HEK293 (cell line): ENCODE data around the gene RPRD2.

ENCODE experiments used
- CTCF ChIA-PET: fragments of 350-600 bp; formaldehyde crosslinking; extraction: SDS; loops from one replicate; lab custom pipeline; 2021; ENCODE audit warnings: antibody characterized with exemption; lab: Yijun Ruan, JAX
- POLR2A ChIA-PET: fragments of 300-600 bp; formaldehyde crosslinking; extraction: SDS; loops from one replicate; lab custom pipeline; 2020; ENCODE audit warnings: antibody characterized with exemption, inconsistent platforms; lab: Yijun Ruan, JAX
- H3K27ac ChIP-seq: fragments of 200-500 bp; sonication (Bioruptor generic); 2 replicates; pipeline ENCODE4 v1.5.1; 2014; ENCODE audit warnings: low read depth, low read length, control low read depth, inconsistent platforms; ENCODE audit errors: extremely low read depth
- H3K36me3 ChIP-seq, 2 experiments: fragments of 200-500 bp in 1 of 2; sonication (Bioruptor generic) in 1 of 2; 1 replicate in 1 of 2; 2 replicates in 1 of 2; pipeline ENCODE4 v1.5.1; 2014 to 2017; ENCODE audit warnings: inconsistent platforms in 2 of 2, low read length in 2 of 2; ENCODE audit not compliant: control insufficient read depth in 2 of 2, insufficient read depth in 1 of 2
- H3K4me1 ChIP-seq: fragments of 200-500 bp; sonication (Bioruptor generic); 2 replicates; pipeline ENCODE4 v1.5.1; 2014; ENCODE audit warnings: mild to moderate bottlenecking, low read length, inconsistent platforms; ENCODE audit not compliant: control insufficient read depth, insufficient read depth
- H3K4me3 ChIP-seq: 2 replicates; pipeline ENCODE4 v1.5.1; 2011; ENCODE audit warnings: low read depth, mild to moderate bottlenecking, control low read depth, low read length, moderate library complexity
- H3K9me3 ChIP-seq: fragments of 200-500 bp; sonication (Bioruptor generic); 2 replicates; pipeline ENCODE4 v1.5.1; 2014; ENCODE audit warnings: low read depth, low read length, inconsistent platforms; ENCODE audit not compliant: control insufficient read depth, insufficient read depth
- AEBP2 ChIP-seq: fragments of 450-650 bp; formaldehyde crosslinking; IDR thresholded peaks from 2 replicates; pipeline ENCODE4 v1.5.1; 2016; ENCODE audit warnings: missing biosample characterization, missing genetic modification characterization, borderline replicate concordance
- KLF9 ChIP-seq: fragments of 450-650 bp; formaldehyde crosslinking; IDR thresholded peaks from 2 replicates; pipeline ENCODE4 v1.5.1; 2016; ENCODE audit warnings: missing biosample characterization, missing genetic modification characterization, low read depth
- OSR2 ChIP-seq: fragments of 450-650 bp; formaldehyde crosslinking; IDR thresholded peaks from 2 replicates; pipeline ENCODE4 v1.5.1; 2016; ENCODE audit warnings: missing biosample characterization, missing genetic modification characterization
- PRDM4 ChIP-seq: fragments of 450-650 bp; formaldehyde crosslinking; IDR thresholded peaks from 2 replicates; pipeline ENCODE4 v1.5.1; 2017; ENCODE audit warnings: missing biosample characterization, missing genetic modification characterization
- SP7 ChIP-seq: fragments of 450-650 bp; formaldehyde crosslinking; IDR thresholded peaks from 2 replicates; pipeline ENCODE4 v1.5.1; 2016; ENCODE audit warnings: missing biosample characterization, missing genetic modification characterization
- ZNF292 ChIP-seq: fragments of 450-650 bp; formaldehyde crosslinking; IDR thresholded peaks from 2 replicates; pipeline ENCODE4 v1.5.1; 2016; ENCODE audit warnings: low read depth, missing biosample characterization, missing genetic modification characterization, borderline replicate concordance
- ZNF341 ChIP-seq: fragments of 450-650 bp; formaldehyde crosslinking; IDR thresholded peaks from 2 replicates; pipeline ENCODE4; 2016; ENCODE audit warnings: low read depth, missing biosample characterization, missing genetic modification characterization
- ZNF394 ChIP-seq: fragments of 450-650 bp; formaldehyde crosslinking; IDR thresholded peaks from 2 replicates; pipeline ENCODE4 v1.5.1; 2016; ENCODE audit warnings: missing biosample characterization, missing genetic modification characterization, mild to moderate bottlenecking, moderate library complexity, borderline replicate concordance
- ZNF518A ChIP-seq: fragments of 450-650 bp; formaldehyde crosslinking; conservative IDR thresholded peaks from 2 replicates; pipeline ENCODE4 v1.5.1; 2016; ENCODE audit warnings: low read depth, missing biosample characterization, missing genetic modification characterization
- ZNF555 ChIP-seq: fragments of 450-650 bp; formaldehyde crosslinking; conservative IDR thresholded peaks from 2 replicates; pipeline ENCODE4 v1.5.1; 2017; ENCODE audit warnings: missing biosample characterization, mild to moderate bottlenecking, missing genetic modification characterization, inconsistent platforms
- ZNF561 ChIP-seq: fragments of 450-650 bp; IDR thresholded peaks from 2 replicates; pipeline ENCODE4 v1.5.1; 2018; ENCODE audit warnings: missing biosample characterization, missing genetic modification characterization, borderline replicate concordance
- ZNF664 ChIP-seq: fragments of 450-650 bp; formaldehyde crosslinking; IDR thresholded peaks from 2 replicates; pipeline ENCODE4 v1.5.1; 2016; ENCODE audit warnings: missing biosample characterization, missing genetic modification characterization
- ZNF670 ChIP-seq: fragments of 450-650 bp; formaldehyde crosslinking; IDR thresholded peaks from 2 replicates; pipeline ENCODE4 v1.5.1; 2016; ENCODE audit warnings: missing biosample characterization, missing genetic modification characterization, low read depth
- TF ChIP-seq, protein P1 (sequence below): fragments of 450-650 bp; formaldehyde crosslinking; IDR thresholded peaks from 2 replicates; pipeline ENCODE4 v1.5.1; 2016; ENCODE audit warnings: missing biosample characterization, missing genetic modification characterization
- TF ChIP-seq, protein P2 (sequence below): fragments of 450-650 bp; formaldehyde crosslinking; IDR thresholded peaks from 2 replicates; pipeline ENCODE4 v1.5.1; 2017; ENCODE audit warnings: missing biosample characterization, missing genetic modification characterization
- TF ChIP-seq, protein P3 (sequence below): fragments of 450-650 bp; formaldehyde crosslinking; IDR thresholded peaks from 2 replicates; pipeline ENCODE4 v1.5.1; 2016; ENCODE audit warnings: missing biosample characterization, missing genetic modification characterization
- TF ChIP-seq, protein P4 (sequence below): sonication (generic); formaldehyde crosslinking; IDR thresholded peaks from 2 replicates; pipeline ENCODE4 v1.8.1; 2022; ENCODE audit warnings: mild to moderate bottlenecking, moderate library complexity, missing genetic modification reagents

RPRD2 gene

GRCh38 chr1:150507912-150508864, 144.2 kb downstream of the RPRD2 start, which contains the start of gene ECM1:
Gene ECM1, plus strand, starts transcription at chr1:150508109. Its CDS starts 101 bp downstream, at chr1:150508210.
- Histone ChIP-seq H3K4me1 (no peaks in the 10 kb centered on the region), H3K27ac (no peak within 1 kb of the TSS), H3K36me3 (peaks cover 10 to 61% of the 10 kb centered on the region in 2 experiments; a peak in 2 of 3 replicates), H3K4me3 (no peak within 1 kb of the TSS), H3K9me3 (no peaks in the 10 kb centered on the region)
- POLR2A ChIA-PET = no interaction called here
- CTCF ChIA-PET = interaction anchor here (1.8 kb wide), 1 partner anchor 25 kb away, joined by 8 read pairs; no protein-coding TSS in a partner anchor
- TF ChIP-seq, protein P1, sequence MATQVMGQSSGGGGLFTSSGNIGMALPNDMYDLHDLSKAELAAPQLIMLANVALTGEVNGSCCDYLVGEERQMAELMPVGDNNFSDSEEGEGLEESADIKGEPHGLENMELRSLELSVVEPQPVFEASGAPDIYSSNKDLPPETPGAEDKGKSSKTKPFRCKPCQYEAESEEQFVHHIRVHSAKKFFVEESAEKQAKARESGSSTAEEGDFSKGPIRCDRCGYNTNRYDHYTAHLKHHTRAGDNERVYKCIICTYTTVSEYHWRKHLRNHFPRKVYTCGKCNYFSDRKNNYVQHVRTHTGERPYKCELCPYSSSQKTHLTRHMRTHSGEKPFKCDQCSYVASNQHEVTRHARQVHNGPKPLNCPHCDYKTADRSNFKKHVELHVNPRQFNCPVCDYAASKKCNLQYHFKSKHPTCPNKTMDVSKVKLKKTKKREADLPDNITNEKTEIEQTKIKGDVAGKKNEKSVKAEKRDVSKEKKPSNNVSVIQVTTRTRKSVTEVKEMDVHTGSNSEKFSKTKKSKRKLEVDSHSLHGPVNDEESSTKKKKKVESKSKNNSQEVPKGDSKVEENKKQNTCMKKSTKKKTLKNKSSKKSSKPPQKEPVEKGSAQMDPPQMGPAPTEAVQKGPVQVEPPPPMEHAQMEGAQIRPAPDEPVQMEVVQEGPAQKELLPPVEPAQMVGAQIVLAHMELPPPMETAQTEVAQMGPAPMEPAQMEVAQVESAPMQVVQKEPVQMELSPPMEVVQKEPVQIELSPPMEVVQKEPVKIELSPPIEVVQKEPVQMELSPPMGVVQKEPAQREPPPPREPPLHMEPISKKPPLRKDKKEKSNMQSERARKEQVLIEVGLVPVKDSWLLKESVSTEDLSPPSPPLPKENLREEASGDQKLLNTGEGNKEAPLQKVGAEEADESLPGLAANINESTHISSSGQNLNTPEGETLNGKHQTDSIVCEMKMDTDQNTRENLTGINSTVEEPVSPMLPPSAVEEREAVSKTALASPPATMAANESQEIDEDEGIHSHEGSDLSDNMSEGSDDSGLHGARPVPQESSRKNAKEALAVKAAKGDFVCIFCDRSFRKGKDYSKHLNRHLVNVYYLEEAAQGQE (tag by site-specific recombination) = no peak
- TF ChIP-seq SP7 (0 out of 2 replicates have a peak, but pooled peaks have one; percentile 40), ZNF670 (tag by site-specific recombination) (no peak), ZNF518A (tag by site-specific recombination) (no peak), ZNF664 (tag by site-specific recombination) (no peak), ZNF341 (tag by site-specific recombination) (peak; percentile 82), PRDM4 (tag by site-specific recombination) (peak; percentile 99), ZNF394 (tag by site-specific recombination) (peak; percentile 94), ZNF561 (tag by site-specific recombination) (no peak), KLF9 (0 out of 2 replicates have a peak, but pooled peaks have one; percentile 11), OSR2 (peak; percentile 43; the same call in 1 of the 2 replicates), ZNF292 (tag by site-specific recombination) (no peak), AEBP2 (tag by site-specific recombination) (no peak), ZNF555 (tag by site-specific recombination) (no peak)
- TF ChIP-seq, protein P2, sequence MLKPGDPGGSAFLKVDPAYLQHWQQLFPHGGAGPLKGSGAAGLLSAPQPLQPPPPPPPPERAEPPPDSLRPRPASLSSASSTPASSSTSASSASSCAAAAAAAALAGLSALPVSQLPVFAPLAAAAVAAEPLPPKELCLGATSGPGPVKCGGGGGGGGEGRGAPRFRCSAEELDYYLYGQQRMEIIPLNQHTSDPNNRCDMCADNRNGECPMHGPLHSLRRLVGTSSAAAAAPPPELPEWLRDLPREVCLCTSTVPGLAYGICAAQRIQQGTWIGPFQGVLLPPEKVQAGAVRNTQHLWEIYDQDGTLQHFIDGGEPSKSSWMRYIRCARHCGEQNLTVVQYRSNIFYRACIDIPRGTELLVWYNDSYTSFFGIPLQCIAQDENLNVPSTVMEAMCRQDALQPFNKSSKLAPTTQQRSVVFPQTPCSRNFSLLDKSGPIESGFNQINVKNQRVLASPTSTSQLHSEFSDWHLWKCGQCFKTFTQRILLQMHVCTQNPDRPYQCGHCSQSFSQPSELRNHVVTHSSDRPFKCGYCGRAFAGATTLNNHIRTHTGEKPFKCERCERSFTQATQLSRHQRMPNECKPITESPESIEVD = no peak
- TF ChIP-seq, protein P3, sequence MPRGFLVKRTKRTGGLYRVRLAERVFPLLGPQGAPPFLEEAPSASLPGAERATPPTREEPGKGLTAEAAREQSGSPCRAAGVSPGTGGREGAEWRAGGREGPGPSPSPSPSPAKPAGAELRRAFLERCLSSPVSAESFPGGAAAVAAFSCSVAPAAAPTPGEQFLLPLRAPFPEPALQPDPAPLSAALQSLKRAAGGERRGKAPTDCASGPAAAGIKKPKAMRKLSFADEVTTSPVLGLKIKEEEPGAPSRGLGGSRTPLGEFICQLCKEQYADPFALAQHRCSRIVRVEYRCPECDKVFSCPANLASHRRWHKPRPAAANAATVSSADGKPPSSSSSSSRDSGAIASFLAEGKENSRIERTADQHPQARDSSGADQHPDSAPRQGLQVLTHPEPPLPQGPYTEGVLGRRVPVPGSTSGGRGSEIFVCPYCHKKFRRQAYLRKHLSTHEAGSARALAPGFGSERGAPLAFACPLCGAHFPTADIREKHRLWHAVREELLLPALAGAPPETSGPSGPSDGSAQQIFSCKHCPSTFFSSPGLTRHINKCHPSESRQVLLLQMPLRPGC (tag by site-specific recombination) = no peak
- TF ChIP-seq, protein P4, sequence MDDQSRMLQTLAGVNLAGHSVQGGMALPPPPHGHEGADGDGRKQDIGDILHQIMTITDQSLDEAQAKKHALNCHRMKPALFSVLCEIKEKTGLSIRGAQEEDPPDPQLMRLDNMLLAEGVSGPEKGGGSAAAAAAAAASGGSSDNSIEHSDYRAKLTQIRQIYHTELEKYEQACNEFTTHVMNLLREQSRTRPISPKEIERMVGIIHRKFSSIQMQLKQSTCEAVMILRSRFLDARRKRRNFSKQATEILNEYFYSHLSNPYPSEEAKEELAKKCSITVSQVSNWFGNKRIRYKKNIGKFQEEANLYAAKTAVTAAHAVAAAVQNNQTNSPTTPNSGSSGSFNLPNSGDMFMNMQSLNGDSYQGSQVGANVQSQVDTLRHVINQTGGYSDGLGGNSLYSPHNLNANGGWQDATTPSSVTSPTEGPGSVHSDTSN (CRISPR knock-in tag) = no peak
